HCT116 (cell line): ENCODE measurements around the gene FARP1. TPM values are rescaled to one million over a fixed set of nuclear protein-coding genes. Genes with fewer than 3 reads are reported as not detected.

Experiments
- ATAC-seq: fragments of 200-7000 bp; cut with Tn5 transposase; 2 replicates; pipeline ENCODE4 v1.9.1; 2020; ENCODE audit warnings: mild to moderate bottlenecking, moderate library complexity
- BruUV-seq: library from RNA; stranded (reverse); fragments of 400-500 nt; replicated peaks from 2 replicates; lab custom pipeline; 2021; lab: Mats Ljungman, UMichigan
- CTCF ChIA-PET: fragments of 300-600 bp; sonication (Branson Sonifier 250); formaldehyde crosslinking; loops from one replicate; lab custom pipeline; 2021; ENCODE audit warnings: antibody characterized with exemption; lab: Charles Lee
- POLR2A ChIA-PET: fragments of 300-600, 350-600 bp; sonication (Branson Sonifier 250); formaldehyde crosslinking; loops from one replicate; lab custom pipeline; 2021; ENCODE audit warnings: antibody characterized with exemption; lab: Charles Lee
- RAD21 ChIA-PET, 2 experiments: fragments of 300-600 bp; sonication (Branson Sonifier 250); formaldehyde crosslinking; loops; one replicate each; lab custom pipeline; 2023; ENCODE audit warnings: low total read pairs in 2 of 2; ENCODE audit not compliant: uncharacterized antibody in 2 of 2, unreplicated experiment in 2 of 2, low non-redundant PET in 1 of 2; lab: Charles Lee
- DNase-seq: peaks from one replicate; pipeline ENCODE4 v3.0.0-alpha.2; 2010; ENCODE audit warnings: low read depth, low spot score
- H2AFZ ChIP-seq: fragments of 200-600 bp; shearing (Covaris generic), sonication (generic); 2 replicates; pipeline ENCODE4 v1.6.1; 2017; ENCODE audit warnings: low read depth, mixed run types, mixed read lengths, antibody characterized with exemption, low read length; ENCODE audit not compliant: poor library complexity, severe bottlenecking
- H3K27ac ChIP-seq: 2 replicates; pipeline ENCODE4 v1.5.1; 2012; ENCODE audit warnings: low read depth, low read length
- H3K27me3 ChIP-seq: fragments of 200-600 bp; sonication (generic); 2 replicates; pipeline ENCODE4 v1.6.1; 2016; ENCODE audit warnings: mixed run types, low read length, mixed read lengths; ENCODE audit not compliant: insufficient read depth
- H3K36me3 ChIP-seq, 2 experiments: fragments of 200-500 bp in 1 of 2; fragments of 200-600 bp in 1 of 2; sonication (Bioruptor generic) in 1 of 2; sonication (generic) in 1 of 2; 2 replicates each; pipeline versions ENCODE4 v1.5.1 to v1.6.1; 2014 to 2016; ENCODE audit warnings: low read length in 2 of 2, inconsistent platforms in 1 of 2, mixed read lengths in 1 of 2, mixed run types in 1 of 2; ENCODE audit not compliant: insufficient read depth in 2 of 2, control insufficient read depth in 1 of 2
- H3K4me1 ChIP-seq, 2 experiments: fragments of 200-600 bp in 1 of 2; sonication (generic) in 1 of 2; 2 replicates each; pipeline versions ENCODE4 v1.5.1 to v1.6.1; 2012 to 2017; ENCODE audit warnings: low read length in 2 of 2, inconsistent platforms in 1 of 2, mild to moderate bottlenecking in 1 of 2, mixed read lengths in 1 of 2, mixed run types in 1 of 2, moderate library complexity in 1 of 2; ENCODE audit not compliant: insufficient read depth in 2 of 2, control insufficient read depth in 1 of 2
- H3K4me2 ChIP-seq: fragments of 200-600 bp; sonication (generic); 2 replicates; pipeline ENCODE4 v1.6.1; 2017; ENCODE audit warnings: mixed run types, low read length, mixed read lengths
- H3K4me3 ChIP-seq, 2 experiments: fragments of 200-600 bp in 1 of 2; sonication (generic) in 1 of 2; replicated peaks in 1 of 2; 2 replicates each; pipeline ENCODE4 v1.5.1; 2011 to 2016; ENCODE audit warnings: low read length in 2 of 2, control low read depth in 1 of 2, low read depth in 1 of 2, mild to moderate bottlenecking in 1 of 2, mixed read lengths in 1 of 2, mixed run types in 1 of 2
- H3K79me2 ChIP-seq: fragments of 200-600 bp; sonication (generic); 2 replicates; pipeline ENCODE4 v1.6.1; 2017; ENCODE audit warnings: mild to moderate bottlenecking, mixed run types, low read length, moderate library complexity, mixed read lengths; ENCODE audit not compliant: insufficient read depth
- H3K9ac ChIP-seq: fragments of 200-600 bp; sonication (generic); 2 replicates; pipeline ENCODE4 v1.6.1; 2016; ENCODE audit warnings: low read length, mixed read lengths
- H3K9me2 ChIP-seq: fragments of 200-600 bp; sonication (generic), shearing (Covaris generic); 2 replicates; pipeline ENCODE4 v1.6.1; 2017; ENCODE audit warnings: mixed run types, mild to moderate bottlenecking, moderate library complexity; ENCODE audit not compliant: insufficient read depth
- H3K9me3 ChIP-seq, 2 experiments: fragments of 200-500 bp in 1 of 2; fragments of 200-600 bp in 1 of 2; sonication (Bioruptor generic) in 1 of 2; sonication (generic) in 1 of 2; 2 replicates each; pipeline ENCODE4 v1.6.1; 2014 to 2017; ENCODE audit warnings: low read length in 2 of 2, mixed read lengths in 2 of 2, inconsistent platforms in 1 of 2, low read depth in 1 of 2, mild to moderate bottlenecking in 1 of 2, mixed run types in 1 of 2, moderate library complexity in 1 of 2; ENCODE audit not compliant: control insufficient read depth in 1 of 2, insufficient read depth in 1 of 2
- H4K20me1 ChIP-seq: fragments of 200-600 bp; sonication (generic), shearing (Covaris generic); 2 replicates; pipeline ENCODE4 v1.6.1; 2017; ENCODE audit warnings: mixed run types, mild to moderate bottlenecking, moderate library complexity; ENCODE audit not compliant: insufficient read depth
- EGR1 ChIP-seq: IDR thresholded peaks from 2 replicates; pipeline ENCODE4 v1.6.1; 2012; ENCODE audit warnings: low read depth
- ELF1 ChIP-seq: IDR thresholded peaks from 2 replicates; pipeline ENCODE4 v1.6.1; 2012; ENCODE audit warnings: low read depth, borderline replicate concordance
- EZH2phosphoT487 ChIP-seq: fragments of 200-600 bp; IDR thresholded peaks from 2 replicates; pipeline ENCODE4 v1.6.1; 2018; ENCODE audit warnings: antibody characterized with exemption, borderline replicate concordance
- RAD21 ChIP-seq: IDR thresholded peaks from 2 replicates; pipeline ENCODE4 v1.6.1; 2012; ENCODE audit warnings: low read depth, mild to moderate bottlenecking
- SIN3A ChIP-seq: IDR thresholded peaks from 2 replicates; pipeline ENCODE4 v1.6.1; 2012; ENCODE audit warnings: low read depth
- TCF7L2 ChIP-seq: IDR thresholded peaks from 2 replicates; pipeline ENCODE4 v1.7.0; 2011; ENCODE audit warnings: borderline replicate concordance, inconsistent platforms; ENCODE audit not compliant: insufficient read depth, insufficient read length; ENCODE audit errors: extremely low read depth
- YY1 ChIP-seq: IDR thresholded peaks from 2 replicates; pipeline ENCODE4 v1.6.1; 2011; ENCODE audit warnings: low read length, low read depth, moderate library complexity, mild to moderate bottlenecking; ENCODE audit not compliant: insufficient replicate concordance; ENCODE audit errors: extremely low read depth
- ZNF274 ChIP-seq: fragments of 200-500 bp; sonication (Bioruptor generic); IDR thresholded peaks from 2 replicates; pipeline ENCODE4 v1.6.1; 2014; ENCODE audit warnings: mild to moderate bottlenecking, low read depth, low read length, inconsistent platforms
- intact Hi-C: fragments of 100-400 bp; cut with micrococcal nuclease; formaldehyde crosslinking; loops from 2 replicates; pipeline ENCODE4 v1.10.0; 2022
- total RNA-seq: library from RNA; stranded (reverse); gene quantifications from one replicate; pipeline ENCODE4 v1.2.1, GENCODE V29; 2021; ENCODE audit not compliant: unreplicated experiment
- TF ChIP-seq, protein P1 (sequence below): IDR thresholded peaks from 2 replicates; pipeline ENCODE4 v1.6.1; 2012
- TF ChIP-seq, protein P2 (sequence below): IDR thresholded peaks from 2 replicates; pipeline ENCODE4 v1.6.1; 2012
- TF ChIP-seq, protein P3 (sequence below), 3 experiments: fragments of 200-600 bp in 1 of 3; sonication (generic) in 1 of 3; IDR thresholded peaks in 2 of 3; conservative IDR thresholded peaks in 1 of 3; 2 replicates each; pipeline ENCODE4 v1.5.1; 2012 to 2017; ENCODE audit warnings: low read depth in 2 of 3, low read length in 2 of 3, antibody characterized with exemption in 1 of 3, borderline replicate concordance in 1 of 3, control low read depth in 1 of 3, mild to moderate bottlenecking in 1 of 3, mixed read lengths in 1 of 3, mixed run types in 1 of 3, moderate library complexity in 1 of 3; ENCODE audit not compliant: insufficient read depth in 1 of 3

Gene FARP1
- total RNA-seq, 1 experiment from 2014 or later = 30.5 TPM

DNA sequence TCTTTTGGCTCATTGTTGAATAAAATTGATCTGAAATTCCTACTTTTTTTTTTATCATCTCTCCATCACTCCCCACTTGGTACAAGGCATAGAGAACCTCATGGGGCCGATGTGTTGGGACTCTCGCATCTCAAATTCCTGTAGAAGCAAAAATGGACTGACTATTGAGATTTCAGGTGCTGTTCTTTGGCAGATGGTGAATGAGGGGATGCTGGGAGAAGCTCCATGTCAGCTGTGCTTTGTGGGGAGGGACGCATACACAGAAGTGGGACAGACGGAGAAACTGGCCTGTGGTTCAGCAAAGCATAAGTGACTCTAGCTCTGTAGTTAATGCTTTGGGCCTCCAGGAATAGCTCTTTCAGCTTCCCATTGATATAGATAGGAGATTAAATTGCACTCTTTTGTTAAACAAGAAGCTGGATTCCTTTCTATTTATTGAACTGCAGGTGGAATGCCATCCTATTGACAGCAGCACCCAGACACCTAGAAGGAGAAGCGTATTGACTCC, 228.7 kb downstream of the FARP1 start:
- no peaks in the 10 kb centered on the region; a peak in 1 of 4 replicates for H3K4me1 ChIP-seq
- ChIA-PET RAD21 (no interaction called here), POLR2A (no interaction called here)
- no peaks in the 10 kb centered on the region for H3K9me2 ChIP-seq
- ATAC-seq = no peak
- H3K27me3 ChIP-seq = no peaks in the 10 kb centered on the region
- no peaks in the 10 kb centered on the region for H4K20me1 ChIP-seq
- no peaks in the 10 kb centered on the region for H3K79me2 ChIP-seq
- no peak overlapping the region for H2AFZ ChIP-seq
- H3K36me3 ChIP-seq = no peaks in the 10 kb centered on the region
- TF ChIP-seq, protein P1, sequence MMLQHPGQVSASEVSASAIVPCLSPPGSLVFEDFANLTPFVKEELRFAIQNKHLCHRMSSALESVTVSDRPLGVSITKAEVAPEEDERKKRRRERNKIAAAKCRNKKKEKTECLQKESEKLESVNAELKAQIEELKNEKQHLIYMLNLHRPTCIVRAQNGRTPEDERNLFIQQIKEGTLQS = no peak
- TF ChIP-seq YY1 (no peak), TCF7L2 (no peak), RAD21 (no peak), ELF1 (no peak), EGR1 (no peak), SIN3A (no peak), EZH2phosphoT487 (no peak), ZNF274 (no peak)
- TF ChIP-seq, protein P2, sequence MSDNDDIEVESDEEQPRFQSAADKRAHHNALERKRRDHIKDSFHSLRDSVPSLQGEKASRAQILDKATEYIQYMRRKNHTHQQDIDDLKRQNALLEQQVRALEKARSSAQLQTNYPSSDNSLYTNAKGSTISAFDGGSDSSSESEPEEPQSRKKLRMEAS = no peak
- TF ChIP-seq, protein P3, sequence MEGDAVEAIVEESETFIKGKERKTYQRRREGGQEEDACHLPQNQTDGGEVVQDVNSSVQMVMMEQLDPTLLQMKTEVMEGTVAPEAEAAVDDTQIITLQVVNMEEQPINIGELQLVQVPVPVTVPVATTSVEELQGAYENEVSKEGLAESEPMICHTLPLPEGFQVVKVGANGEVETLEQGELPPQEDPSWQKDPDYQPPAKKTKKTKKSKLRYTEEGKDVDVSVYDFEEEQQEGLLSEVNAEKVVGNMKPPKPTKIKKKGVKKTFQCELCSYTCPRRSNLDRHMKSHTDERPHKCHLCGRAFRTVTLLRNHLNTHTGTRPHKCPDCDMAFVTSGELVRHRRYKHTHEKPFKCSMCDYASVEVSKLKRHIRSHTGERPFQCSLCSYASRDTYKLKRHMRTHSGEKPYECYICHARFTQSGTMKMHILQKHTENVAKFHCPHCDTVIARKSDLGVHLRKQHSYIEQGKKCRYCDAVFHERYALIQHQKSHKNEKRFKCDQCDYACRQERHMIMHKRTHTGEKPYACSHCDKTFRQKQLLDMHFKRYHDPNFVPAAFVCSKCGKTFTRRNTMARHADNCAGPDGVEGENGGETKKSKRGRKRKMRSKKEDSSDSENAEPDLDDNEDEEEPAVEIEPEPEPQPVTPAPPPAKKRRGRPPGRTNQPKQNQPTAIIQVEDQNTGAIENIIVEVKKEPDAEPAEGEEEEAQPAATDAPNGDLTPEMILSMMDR (IDR thresholded peaks at IDR 0.05 in 2 of 3, conservative IDR thresholded peaks at IDR 0.05 in 1 of 3; ENCODE audit: borderline replicate concordance in 1 of 3, insufficient read depth in 1 of 3, low read depth in 2 of 3, low read length in 2 of 3) = no peak
- TF ChIP-seq, all 23 proteins: peak for 0
- H3K27ac ChIP-seq = no peak overlapping the region
- H3K9me3 ChIP-seq = peaks cover 5 to 10% of the 10 kb centered on the region in 2 experiments; a peak in 2 of 4 replicates
- no TSS peak for BruUV-seq
- no peak for DNase-seq
- intact Hi-C loops = no loop called here
- H3K9ac ChIP-seq = no peak overlapping the region
- no peak overlapping the region for H3K4me2 ChIP-seq
- CTCF ChIA-PET = no interaction called here
- no peak overlapping the region for H3K4me3 ChIP-seq
